ENCODE data around the gene ART3.
"Not testable (repeated sequence)": the region's sequence is repeated elsewhere in the genome, so short reads cannot be mapped to it uniquely, and the experiment has no call there.

The ART3 gene, protein sequence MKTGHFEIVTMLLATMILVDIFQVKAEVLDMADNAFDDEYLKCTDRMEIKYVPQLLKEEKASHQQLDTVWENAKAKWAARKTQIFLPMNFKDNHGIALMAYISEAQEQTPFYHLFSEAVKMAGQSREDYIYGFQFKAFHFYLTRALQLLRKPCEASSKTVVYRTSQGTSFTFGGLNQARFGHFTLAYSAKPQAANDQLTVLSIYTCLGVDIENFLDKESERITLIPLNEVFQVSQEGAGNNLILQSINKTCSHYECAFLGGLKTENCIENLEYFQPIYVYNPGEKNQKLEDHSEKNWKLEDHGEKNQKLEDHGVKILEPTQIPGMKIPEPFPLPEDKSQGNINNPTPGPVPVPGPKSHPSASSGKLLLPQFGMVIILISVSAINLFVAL

DNA sequence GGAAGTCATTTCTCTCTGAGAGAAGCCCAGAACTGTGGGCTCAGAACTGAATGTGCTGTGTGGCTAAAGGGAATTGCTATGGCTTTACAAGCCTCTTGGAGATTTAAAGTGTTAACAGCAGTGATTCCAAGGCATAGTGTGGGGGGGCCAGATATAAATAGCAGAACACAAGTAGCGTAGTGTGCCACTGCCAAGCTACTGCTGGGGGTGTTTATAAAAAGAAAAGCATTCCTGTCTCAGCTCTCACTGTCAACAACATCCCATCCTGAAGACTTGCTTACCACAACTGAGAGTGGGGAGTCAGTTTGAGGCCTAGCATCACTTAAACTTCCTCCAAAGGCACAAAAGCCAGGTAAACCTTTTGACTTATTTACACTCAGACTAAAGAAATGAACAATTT, at the start of gene ART3:
Gene ART3 (plus strand): TSS at position 242 of the 400 bp plus-strand sequence. CDS start 1,181 bp downstream, outside the sequence.
- no peaks in the 10 kb centered on the region for H3K27me3 Mint-ChIP-seq
- no peak within 1 kb of the TSS for H3K27ac Mint-ChIP-seq
- H3K36me3 Mint-ChIP-seq (ENCODE audit: low read depth) = no peaks in the 10 kb centered on the region
- peaks cover 1% of the 10 kb centered on the region for H3K4me1 Mint-ChIP-seq (ENCODE audit: low read depth)
- H3K4me3 Mint-ChIP-seq = no peak within 1 kb of the TSS
- DNase-seq = no peak
- H3K9me3 Mint-ChIP-seq = no peaks in the 10 kb centered on the region

DNA sequence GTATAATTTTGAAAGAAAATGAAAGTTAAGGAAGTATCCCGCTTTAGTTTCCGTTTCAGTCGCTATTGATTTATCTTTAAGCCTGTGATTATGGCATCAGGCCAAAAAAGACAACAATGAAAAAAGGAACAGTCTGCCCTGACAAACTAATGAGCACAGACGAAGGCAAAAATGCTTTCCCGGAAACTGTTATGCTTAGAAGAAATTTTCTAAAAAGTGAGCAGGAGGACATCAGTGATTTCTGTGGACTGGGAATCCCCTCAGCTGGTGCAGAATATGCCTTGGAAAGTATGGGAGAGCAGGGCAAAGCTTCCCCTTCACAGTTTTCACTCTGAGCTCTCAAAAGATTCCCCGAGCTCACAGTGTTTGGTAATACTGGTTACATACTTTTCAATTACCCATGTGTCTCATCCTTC, 46.2 kb upstream of the ART3 start:
- Mint-ChIP-seq H3K27me3 (no peaks in the 10 kb centered on the region), H3K36me3 (ENCODE audit: low read depth) (no peaks in the 10 kb centered on the region), H3K4me1 (ENCODE audit: low read depth) (peaks cover 31% of the 10 kb centered on the region), H3K4me3 (peak overlapping the region; percentile 6), H3K27ac (no peak overlapping the region), H3K9me3 (no peaks in the 10 kb centered on the region)
- no peak for DNase-seq

DNA sequence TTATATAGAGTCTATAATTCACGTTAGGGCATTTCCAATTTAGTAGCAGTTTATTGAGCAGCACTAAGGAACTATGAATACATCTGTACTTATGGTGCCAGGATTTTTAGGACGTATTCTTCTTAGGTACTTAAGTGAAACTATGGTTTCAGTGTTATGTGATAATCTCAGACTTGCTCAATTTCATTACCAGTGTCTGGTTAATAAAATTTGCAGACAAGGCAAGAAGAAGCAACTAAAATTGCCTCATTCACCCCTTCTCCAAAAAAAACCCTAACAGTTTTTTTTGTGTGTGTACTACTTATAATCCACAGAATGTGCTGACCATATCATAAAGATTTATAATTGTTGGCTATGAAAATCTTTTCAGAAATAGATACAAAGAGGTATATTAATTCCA, 45.2 kb upstream of the ART3 start:
- Mint-ChIP-seq H3K4me3 (no peak overlapping the region), H3K27ac (no peak overlapping the region), H3K27me3 (peaks cover 3% of the 10 kb centered on the region), H3K9me3 (no peaks in the 10 kb centered on the region), H3K4me1 (ENCODE audit: low read depth) (peaks cover 22% of the 10 kb centered on the region), H3K36me3 (ENCODE audit: low read depth) (no peaks in the 10 kb centered on the region)
- no peak for DNase-seq

DNA sequence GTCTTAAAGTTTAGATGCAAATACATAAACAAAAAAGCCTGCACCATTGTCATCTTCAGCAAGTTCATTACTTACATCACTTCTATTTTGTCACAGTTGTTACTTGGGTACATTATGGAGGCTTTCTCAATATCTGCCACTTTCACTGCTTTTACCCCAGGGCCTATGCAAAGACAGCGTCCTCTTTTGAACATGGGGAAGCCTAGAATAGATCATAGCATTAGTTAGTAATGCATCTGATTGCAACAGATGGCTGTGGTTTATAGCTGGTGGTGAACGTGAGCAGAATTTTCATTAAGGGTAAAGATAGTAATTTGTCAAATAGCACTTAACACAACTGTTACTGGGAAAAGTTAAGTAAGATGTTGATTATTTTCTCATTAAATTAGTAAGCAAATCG, 39.4 kb upstream of the ART3 start:
- no peak for DNase-seq
- peaks cover 3% of the 10 kb centered on the region for H3K4me1 Mint-ChIP-seq (ENCODE audit: low read depth)

DNA sequence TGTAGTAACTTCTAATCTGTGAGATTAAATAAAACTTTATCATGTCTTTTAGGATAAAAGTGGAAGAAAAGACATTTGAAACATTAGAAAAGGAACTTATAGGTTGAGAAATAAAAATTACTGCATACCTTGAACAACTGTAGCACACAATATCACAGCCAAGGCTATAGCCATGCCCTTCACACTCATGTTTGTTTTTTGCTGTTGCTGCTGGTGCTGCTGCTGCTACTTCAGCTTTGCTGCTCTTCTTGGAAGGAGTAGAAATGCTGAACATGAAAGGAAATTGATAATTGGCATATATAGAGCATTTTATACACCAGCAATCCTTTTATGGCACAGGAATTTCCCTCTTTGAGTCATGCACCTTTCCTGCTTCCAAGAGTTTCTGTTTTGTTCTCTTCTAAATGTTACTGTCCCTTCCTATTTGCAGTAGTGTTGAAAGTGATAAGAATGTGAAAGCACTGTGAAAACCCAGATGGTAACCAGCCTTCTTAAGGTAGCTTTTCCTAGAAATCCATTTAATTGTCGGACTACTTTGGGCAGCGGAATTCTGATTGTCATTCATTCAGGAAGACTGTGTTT, 38.6 kb upstream of the ART3 start, which contains the start of gene CXCL11:
Gene CXCL11 (minus strand): TSS at position 272 of the 582 bp plus-strand sequence. CDS start 83 bp downstream, at position 189.
- Mint-ChIP-seq H3K36me3 (ENCODE audit: low read depth) (no peaks in the 10 kb centered on the region), H3K27me3 (peaks cover 3% of the 10 kb centered on the region), H3K9me3 (no peaks in the 10 kb centered on the region), H3K4me3 (no peak within 1 kb of the TSS), H3K4me1 (ENCODE audit: low read depth) (peaks cover 3% of the 10 kb centered on the region), H3K27ac (no peak within 1 kb of the TSS)
- no peak for DNase-seq

More for the DNA sequence above, 39.4 kb upstream of the ART3 start:
- H3K9me3 Mint-ChIP-seq = no peaks in the 10 kb centered on the region
- no peak overlapping the region for H3K27ac Mint-ChIP-seq
- H3K36me3 Mint-ChIP-seq (ENCODE audit: low read depth) = no peaks in the 10 kb centered on the region
- H3K27me3 Mint-ChIP-seq = peaks cover 3% of the 10 kb centered on the region
- H3K4me3 Mint-ChIP-seq = no peak overlapping the region

DNA sequence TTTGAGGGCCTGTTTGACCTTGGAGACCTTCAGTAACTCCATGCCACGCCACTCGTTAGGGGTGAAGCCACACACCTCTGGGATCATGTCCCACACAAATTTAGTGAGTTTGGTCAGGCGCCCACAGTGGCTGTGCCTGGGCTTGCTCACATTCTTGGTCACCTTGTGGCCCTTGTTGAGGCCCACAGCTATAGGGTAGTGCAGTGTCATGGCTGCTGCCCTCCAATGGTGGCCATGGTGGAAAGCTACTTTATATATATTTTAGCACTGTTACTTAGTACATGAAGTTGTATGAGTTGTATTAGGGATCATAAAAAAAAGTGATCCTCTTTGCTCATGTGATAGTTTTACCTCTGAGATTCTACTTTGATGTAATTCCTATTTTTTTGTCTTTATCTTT, 37.7 kb upstream of the ART3 start:
- Mint-ChIP-seq H3K9me3 (no peaks in the 10 kb centered on the region), H3K27ac (no peak overlapping the region), H3K4me1 (ENCODE audit: low read depth) (peaks cover 6% of the 10 kb centered on the region), H3K27me3 (peaks cover 3% of the 10 kb centered on the region), H3K4me3 (no peak overlapping the region), H3K36me3 (ENCODE audit: low read depth) (no peaks in the 10 kb centered on the region)
- no peak for DNase-seq

DNA sequence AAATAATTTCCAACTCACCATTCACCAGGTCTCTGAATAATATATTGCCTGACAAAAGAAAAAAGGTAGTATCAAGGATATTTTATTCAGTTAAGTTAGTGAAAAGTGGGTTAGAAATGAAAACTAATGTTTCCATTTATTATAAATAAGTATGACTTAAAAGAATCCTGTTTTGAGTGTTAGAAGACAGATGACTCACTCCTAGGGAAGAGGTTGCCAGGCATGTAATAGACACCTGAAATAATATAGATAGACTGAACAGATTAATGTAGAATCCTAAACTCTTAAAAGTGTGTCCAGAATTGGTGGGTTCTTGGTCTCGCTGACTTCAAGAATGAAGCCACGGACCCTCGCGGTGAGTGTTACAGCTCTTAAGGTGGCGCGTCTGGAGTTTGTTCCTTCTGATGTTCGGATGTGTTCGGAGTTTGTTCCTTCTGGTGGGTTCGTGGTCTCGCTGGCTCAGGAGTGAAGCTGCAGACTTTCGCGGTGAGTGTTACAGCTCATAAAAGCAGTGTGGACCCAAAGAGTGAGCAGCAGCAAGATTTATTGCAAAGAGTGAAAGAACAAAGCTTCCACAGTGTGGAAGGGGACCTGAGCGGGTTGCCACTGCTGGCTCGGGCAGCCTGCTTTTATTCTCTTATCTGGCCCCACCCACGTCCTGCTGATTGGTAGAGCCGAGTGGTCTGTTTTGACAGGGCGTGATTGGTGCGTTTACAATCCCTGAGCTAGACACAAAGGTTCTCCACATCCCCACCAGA, 32.1 kb upstream of the ART3 start:
- Mint-ChIP-seq H3K4me1 (ENCODE audit: low read depth) (peaks cover 14% of the 10 kb centered on the region), H3K27ac (peak overlapping the region; percentile 83), H3K4me3 (peak overlapping the region; percentile 33)
- DNase-seq; H3K9me3 Mint-ChIP-seq; H3K27me3 Mint-ChIP-seq; H3K36me3 Mint-ChIP-seq (ENCODE audit: low read depth): not testable (repeated sequence)

DNA sequence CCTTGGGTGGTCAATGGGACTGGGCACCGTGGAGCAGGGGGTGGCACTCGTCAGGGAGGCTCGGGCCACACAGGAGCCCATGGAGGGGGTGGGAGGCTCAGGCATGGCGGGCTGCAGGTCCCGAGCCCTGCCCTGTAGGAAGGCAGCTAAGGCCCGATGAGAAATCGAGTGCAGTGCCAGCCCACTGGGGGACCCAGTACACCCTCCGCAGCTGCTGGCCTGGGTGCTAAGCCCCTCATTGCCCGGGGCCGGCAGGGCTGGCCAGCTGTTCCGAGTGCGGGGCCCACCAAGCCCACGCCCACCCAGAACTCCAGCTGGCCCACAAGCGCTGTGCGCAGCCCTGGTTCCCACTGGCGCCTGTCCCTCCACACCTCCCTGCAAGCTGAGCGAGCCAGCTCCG, 31.2 kb upstream of the ART3 start:
- H3K4me1 Mint-ChIP-seq (ENCODE audit: low read depth) = peaks cover 14% of the 10 kb centered on the region
- not testable (repeated sequence) for H3K36me3 Mint-ChIP-seq (ENCODE audit: low read depth); H3K9me3 Mint-ChIP-seq; H3K27me3 Mint-ChIP-seq; DNase-seq; H3K4me3 Mint-ChIP-seq; H3K27ac Mint-ChIP-seq

DNA sequence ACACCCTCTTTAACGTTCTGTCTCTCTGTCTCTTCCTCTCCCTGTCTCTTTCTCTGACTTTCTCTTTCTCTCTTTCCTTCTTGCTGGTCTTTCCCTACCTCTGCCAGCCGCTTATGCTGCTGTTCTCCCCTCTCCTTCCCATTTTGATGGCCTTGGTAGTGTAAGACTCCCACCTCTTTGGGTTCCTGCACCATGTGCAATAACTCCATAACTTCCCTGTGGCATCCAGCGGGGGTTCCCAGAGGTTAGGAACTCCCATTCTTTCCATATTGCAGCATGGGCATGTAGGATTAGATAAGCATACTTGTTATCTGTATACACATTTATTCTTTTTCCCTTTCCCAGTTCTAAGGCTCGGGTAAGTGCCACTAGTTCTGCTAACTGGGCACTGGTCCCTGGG, 29.8 kb upstream of the ART3 start:
- not testable (repeated sequence) for H3K4me3 Mint-ChIP-seq; H3K36me3 Mint-ChIP-seq (ENCODE audit: low read depth); H3K9me3 Mint-ChIP-seq; DNase-seq; H3K27ac Mint-ChIP-seq
- peaks cover 13% of the 10 kb centered on the region for H3K27me3 Mint-ChIP-seq
- peaks cover 14% of the 10 kb centered on the region for H3K4me1 Mint-ChIP-seq (ENCODE audit: low read depth)

DNA sequence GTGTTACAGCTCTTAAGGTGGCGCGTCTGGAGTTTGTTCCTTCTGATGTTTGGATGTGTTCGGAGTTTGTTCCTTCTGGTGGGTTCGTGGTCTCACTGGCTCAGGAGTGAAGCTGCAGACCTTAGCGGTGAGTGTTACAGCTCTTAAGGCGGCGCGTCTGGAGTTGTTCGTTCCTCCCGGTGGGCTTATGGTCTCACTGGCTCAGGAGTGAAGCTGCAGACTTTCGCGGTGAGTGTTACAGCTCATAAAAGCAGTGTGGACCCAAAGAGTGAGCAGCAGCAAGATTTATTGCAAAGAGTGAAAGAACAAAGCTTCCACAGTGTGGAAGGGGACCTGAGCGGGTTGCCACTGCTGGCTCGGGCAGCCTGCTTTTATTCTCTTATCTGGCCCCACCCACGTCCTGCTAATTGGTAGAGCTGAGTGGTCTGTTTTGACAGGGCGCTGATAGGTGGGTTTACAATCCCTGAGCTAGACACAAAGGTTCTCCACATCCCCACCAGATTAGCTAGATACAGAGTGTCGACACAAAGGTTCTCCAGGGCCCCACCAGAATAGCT, 24.6 kb upstream of the ART3 start:
- H3K36me3 Mint-ChIP-seq (ENCODE audit: low read depth); DNase-seq; H3K9me3 Mint-ChIP-seq; H3K4me1 Mint-ChIP-seq (ENCODE audit: low read depth); H3K27ac Mint-ChIP-seq; H3K4me3 Mint-ChIP-seq: not testable (repeated sequence)
- H3K27me3 Mint-ChIP-seq = peaks cover 15% of the 10 kb centered on the region

DNA sequence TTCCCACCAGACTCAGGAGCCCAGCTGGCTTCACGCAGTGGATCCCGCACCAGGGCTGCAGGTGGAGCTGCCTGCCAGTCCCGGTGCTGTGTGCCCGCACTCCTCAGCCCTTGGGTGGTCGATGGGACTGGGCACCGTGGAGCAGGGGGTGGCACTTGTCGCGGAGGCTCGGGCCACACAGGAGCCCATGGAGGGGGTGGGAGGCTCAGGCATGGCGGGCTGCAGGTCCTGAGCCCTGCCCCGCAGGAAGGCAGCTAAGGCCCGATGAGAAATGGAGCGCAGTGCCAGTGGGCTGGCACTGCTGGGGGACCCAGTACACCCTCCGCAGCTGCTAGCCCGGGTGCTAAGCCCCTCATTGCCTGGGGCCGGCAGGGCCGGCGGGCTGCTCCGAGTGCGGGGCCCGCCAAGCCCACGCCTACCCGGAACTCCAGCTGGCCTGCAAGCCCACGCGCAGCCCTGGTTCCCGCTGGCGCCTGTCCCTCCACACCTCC, 23.9 kb upstream of the ART3 start:
- not testable (repeated sequence) for H3K4me3 Mint-ChIP-seq; H3K9me3 Mint-ChIP-seq; H3K27ac Mint-ChIP-seq; H3K36me3 Mint-ChIP-seq (ENCODE audit: low read depth); DNase-seq
- Mint-ChIP-seq H3K27me3 (peaks cover 21% of the 10 kb centered on the region), H3K4me1 (ENCODE audit: low read depth) (peaks cover 10% of the 10 kb centered on the region)

DNA sequence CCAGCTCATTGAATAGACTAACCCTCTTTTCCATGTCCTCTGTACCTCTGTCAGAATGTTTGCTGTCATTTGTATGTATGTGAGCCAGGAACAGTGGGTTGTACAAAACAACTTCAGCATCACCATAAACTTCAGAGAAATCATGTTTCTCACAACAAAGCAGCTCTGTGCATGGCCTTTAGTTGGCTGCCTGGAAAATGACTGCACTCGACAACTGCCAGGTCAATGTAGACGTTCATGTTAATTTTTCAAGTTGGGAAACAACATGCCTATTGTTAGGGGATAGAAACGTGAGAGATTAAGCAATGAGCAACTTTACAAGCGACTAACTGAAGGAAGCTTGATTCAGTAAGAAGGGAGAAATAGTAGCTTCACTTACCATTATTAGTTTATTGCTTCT, 20.8 kb upstream of the ART3 start:
- Mint-ChIP-seq H3K27ac (no peak overlapping the region), H3K4me3 (no peak overlapping the region)

DNA sequence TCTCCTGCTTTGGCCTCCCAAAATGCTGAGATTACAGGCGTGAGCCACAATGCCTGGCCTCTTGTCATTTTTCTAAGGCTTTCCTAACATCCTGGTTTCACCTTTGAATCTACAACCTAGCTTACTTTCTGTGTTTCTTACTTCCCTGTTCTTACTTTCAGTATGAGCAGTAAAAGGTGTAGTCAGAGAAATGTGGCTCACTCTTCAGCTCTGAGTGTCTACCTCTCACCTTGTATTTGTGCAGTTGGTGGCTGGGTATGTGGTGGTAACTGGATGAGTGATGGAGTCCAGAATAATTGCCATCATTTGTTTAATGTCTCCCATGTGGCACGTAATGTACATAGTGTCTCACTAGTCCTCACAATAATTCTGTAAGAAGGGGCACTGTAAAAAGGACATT, 19.5 kb upstream of the ART3 start:
- Mint-ChIP-seq H3K27ac (peak overlapping the region; percentile 8), H3K4me1 (ENCODE audit: low read depth) (peaks cover 49% of the 10 kb centered on the region), H3K36me3 (ENCODE audit: low read depth) (no peaks in the 10 kb centered on the region), H3K9me3 (no peaks in the 10 kb centered on the region), H3K27me3 (peaks cover 24% of the 10 kb centered on the region), H3K4me3 (no peak overlapping the region)
- no peak for DNase-seq

More for the DNA sequence above, 20.8 kb upstream of the ART3 start:
- DNase-seq = no peak
- H3K9me3 Mint-ChIP-seq = no peaks in the 10 kb centered on the region
- no peaks in the 10 kb centered on the region for H3K36me3 Mint-ChIP-seq (ENCODE audit: low read depth)
- H3K4me1 Mint-ChIP-seq (ENCODE audit: low read depth) = peaks cover 36% of the 10 kb centered on the region
- peaks cover 28% of the 10 kb centered on the region for H3K27me3 Mint-ChIP-seq

DNA sequence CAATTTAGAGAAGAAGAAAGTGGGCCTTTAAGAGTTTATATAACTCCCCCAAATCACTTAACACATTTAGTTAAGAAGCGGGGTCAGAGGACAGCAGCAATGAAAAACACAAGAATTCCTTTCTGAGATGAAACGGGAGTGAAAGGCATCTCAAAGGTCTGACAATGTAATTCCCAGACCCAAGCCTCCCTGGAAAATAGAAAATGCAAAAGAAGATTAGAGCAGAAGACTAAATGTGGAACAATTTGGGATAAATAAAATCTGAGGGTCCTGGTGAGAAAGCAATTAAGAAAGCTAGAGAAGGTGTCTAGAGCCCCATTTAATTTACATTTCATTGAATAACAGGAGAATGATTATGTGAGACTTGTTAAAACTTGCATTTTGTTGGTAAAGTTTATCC, 19.1 kb upstream of the ART3 start:
- Mint-ChIP-seq H3K36me3 (ENCODE audit: low read depth) (no peaks in the 10 kb centered on the region), H3K9me3 (no peaks in the 10 kb centered on the region), H3K4me1 (ENCODE audit: low read depth) (peaks cover 53% of the 10 kb centered on the region), H3K27ac (peak overlapping the region; percentile 8), H3K4me3 (no peak overlapping the region), H3K27me3 (peaks cover 26% of the 10 kb centered on the region)
- no peak for DNase-seq

All from activated T-cell treated with anti-CD3 and anti-CD28 coated beads, Interleukin-2, amount 50 U/mL, for 24 hours (primary cell).